Astrocyte (in vitro differentiated cells and primary cell): ENCODE data around the gene ARAP1. TPM values are rescaled to one million over a fixed set of nuclear protein-coding genes. Genes with fewer than 3 reads are reported as not detected.

ENCODE experiments used
- DNase-seq: peaks from one replicate; pipeline ENCODE4 v3.0.0-alpha.2; 2010; ENCODE audit warnings: low read depth
- FAIRE-seq: peaks from 2 replicates; lab custom pipeline; 2011; peaks lifted over from hg19 to GRCh38; lab: Jason Lieb, UNC
- H2AFZ ChIP-seq: 2 replicates; pipeline ENCODE4 v1.6.0; 2012; ENCODE audit warnings: low read depth, low read length, inconsistent platforms
- H3K27ac ChIP-seq: 2 replicates; pipeline ENCODE4 v1.5.1; 2011; ENCODE audit warnings: low read depth, low read length, inconsistent platforms
- H3K27me3 ChIP-seq: 2 replicates; pipeline ENCODE4 v1.6.0; 2011; ENCODE audit warnings: low read length, inconsistent platforms; ENCODE audit not compliant: insufficient read depth
- H3K36me3 ChIP-seq: 2 replicates; pipeline ENCODE4 v1.5.1; 2011; ENCODE audit warnings: low read length, inconsistent platforms; ENCODE audit not compliant: insufficient read depth
- H3K4me1 ChIP-seq: 2 replicates; pipeline ENCODE4 v1.5.1; 2011; ENCODE audit warnings: low read length, inconsistent platforms; ENCODE audit not compliant: insufficient read depth
- H3K4me2 ChIP-seq: 2 replicates; pipeline ENCODE4 v1.6.0; 2012; ENCODE audit warnings: low read length, inconsistent platforms
- H3K4me3 ChIP-seq: 2 replicates; pipeline ENCODE4 v1.5.1; 2011; ENCODE audit warnings: low read depth, mild to moderate bottlenecking, low read length, inconsistent platforms; ENCODE audit not compliant: insufficient read depth
- H3K79me2 ChIP-seq: 2 replicates; pipeline ENCODE4 v1.6.0; 2012; ENCODE audit warnings: mild to moderate bottlenecking, low read length, inconsistent platforms; ENCODE audit not compliant: insufficient read depth
- H3K9ac ChIP-seq: 2 replicates; pipeline ENCODE4 v1.6.0; 2012; ENCODE audit warnings: mild to moderate bottlenecking, low read length, inconsistent platforms
- H3K9me3 ChIP-seq: 2 replicates; pipeline ENCODE4 v1.5.1; 2012; ENCODE audit warnings: low read depth, mild to moderate bottlenecking, low read length, inconsistent platforms; ENCODE audit not compliant: insufficient read depth
- H4K20me1 ChIP-seq: 2 replicates; pipeline ENCODE4 v1.6.0; 2012; ENCODE audit warnings: low read length, inconsistent platforms; ENCODE audit not compliant: insufficient read depth
- H3K27ac Mint-ChIP-seq: one replicate; pipeline ENCODE4 v1.8.0; 2021; ENCODE audit warnings: mild to moderate bottlenecking, mixed read lengths; ENCODE audit not compliant: unreplicated experiment
- H3K27me3 Mint-ChIP-seq: one replicate; pipeline ENCODE4 v1.8.0; 2021; ENCODE audit warnings: low read depth, mixed read lengths; ENCODE audit not compliant: unreplicated experiment
- H3K36me3 Mint-ChIP-seq: one replicate; pipeline ENCODE4 v1.8.0; 2021; ENCODE audit warnings: low read depth, mixed read lengths; ENCODE audit not compliant: unreplicated experiment
- H3K4me1 Mint-ChIP-seq: one replicate; pipeline ENCODE4 v1.8.0; 2021; ENCODE audit warnings: low read depth, mixed read lengths; ENCODE audit not compliant: unreplicated experiment
- H3K4me3 Mint-ChIP-seq: one replicate; pipeline ENCODE4 v1.8.0; 2021; ENCODE audit warnings: mild to moderate bottlenecking, moderate library complexity, mixed read lengths; ENCODE audit not compliant: unreplicated experiment
- H3K9me3 Mint-ChIP-seq: one replicate; pipeline ENCODE4 v1.8.0; 2021; ENCODE audit warnings: mild to moderate bottlenecking, mixed read lengths; ENCODE audit not compliant: unreplicated experiment
- EZH2 ChIP-seq: IDR thresholded peaks from 2 replicates; pipeline ENCODE4 v1.6.1; 2012; ENCODE audit warnings: mild to moderate bottlenecking, low read length, inconsistent platforms; ENCODE audit not compliant: insufficient read depth
- total RNA-seq: library from RNA; stranded (reverse); gene quantifications from 2 replicates; pipeline ENCODE4 v1.2.1, GENCODE V29; 2021
- TF ChIP-seq, protein P1 (sequence below): IDR thresholded peaks from 2 replicates; pipeline ENCODE4 v1.5.1; 2011; ENCODE audit warnings: low read depth, mild to moderate bottlenecking, inconsistent platforms, low read length, moderate library complexity; ENCODE audit not compliant: insufficient read depth

The ARAP1 gene
- total RNA-seq, 1 donor from 2014 or later: 31.9 TPM

DNA sequence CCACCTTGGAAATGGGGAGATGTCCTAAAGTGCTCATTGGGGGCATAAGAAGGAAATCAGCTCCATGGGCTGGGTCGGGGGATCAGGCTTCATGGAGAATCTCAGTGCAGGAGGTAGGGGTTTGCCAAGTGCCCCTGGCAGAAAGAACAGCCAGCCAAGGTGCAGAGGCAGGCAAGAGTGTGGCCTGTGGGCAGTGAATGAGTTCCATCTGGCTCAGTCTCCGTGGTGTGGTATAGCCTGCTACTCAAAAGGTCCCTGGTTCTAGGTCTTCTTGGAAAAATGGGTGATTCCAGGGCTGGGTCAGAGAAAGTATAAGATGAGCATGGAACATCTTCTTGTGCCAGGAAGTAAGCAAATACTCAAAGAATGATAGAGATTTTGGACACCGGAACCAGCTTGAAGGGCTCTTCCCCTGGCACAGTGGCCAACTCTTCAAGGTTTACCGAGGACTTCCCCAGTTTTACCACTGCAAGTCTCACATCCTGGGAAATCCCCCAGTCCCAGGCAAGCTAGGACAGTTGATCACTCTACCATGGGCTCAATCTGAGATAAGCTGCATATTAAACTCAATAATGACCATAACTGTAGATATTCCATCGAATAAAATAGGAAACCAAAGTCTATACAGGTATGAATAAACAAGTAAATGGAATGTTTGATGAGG, 10.6 kb upstream of the ARAP1 start:
- H3K4me3 Mint-ChIP-seq: no peak overlapping the region
- Histone ChIP-seq H3K4me1 (peaks cover 22% of the 10 kb centered on the region), H3K4me3 (no peak overlapping the region), H3K27ac (no peak overlapping the region), H4K20me1 (no peaks in the 10 kb centered on the region), H3K79me2 (no peaks in the 10 kb centered on the region), H3K27me3 (no peaks in the 10 kb centered on the region), H3K4me2 (no peak overlapping the region), H3K9me3 (no peaks in the 10 kb centered on the region), H3K9ac (no peak overlapping the region), H3K36me3 (no peaks in the 10 kb centered on the region), H2AFZ (no peak overlapping the region)
- peaks cover 30% of the 10 kb centered on the region for H3K4me1 Mint-ChIP-seq
- FAIRE-seq (no peak), DNase-seq (no peak)
- peaks cover 31% of the 10 kb centered on the region for H3K36me3 Mint-ChIP-seq
- TF ChIP-seq, protein P1, sequence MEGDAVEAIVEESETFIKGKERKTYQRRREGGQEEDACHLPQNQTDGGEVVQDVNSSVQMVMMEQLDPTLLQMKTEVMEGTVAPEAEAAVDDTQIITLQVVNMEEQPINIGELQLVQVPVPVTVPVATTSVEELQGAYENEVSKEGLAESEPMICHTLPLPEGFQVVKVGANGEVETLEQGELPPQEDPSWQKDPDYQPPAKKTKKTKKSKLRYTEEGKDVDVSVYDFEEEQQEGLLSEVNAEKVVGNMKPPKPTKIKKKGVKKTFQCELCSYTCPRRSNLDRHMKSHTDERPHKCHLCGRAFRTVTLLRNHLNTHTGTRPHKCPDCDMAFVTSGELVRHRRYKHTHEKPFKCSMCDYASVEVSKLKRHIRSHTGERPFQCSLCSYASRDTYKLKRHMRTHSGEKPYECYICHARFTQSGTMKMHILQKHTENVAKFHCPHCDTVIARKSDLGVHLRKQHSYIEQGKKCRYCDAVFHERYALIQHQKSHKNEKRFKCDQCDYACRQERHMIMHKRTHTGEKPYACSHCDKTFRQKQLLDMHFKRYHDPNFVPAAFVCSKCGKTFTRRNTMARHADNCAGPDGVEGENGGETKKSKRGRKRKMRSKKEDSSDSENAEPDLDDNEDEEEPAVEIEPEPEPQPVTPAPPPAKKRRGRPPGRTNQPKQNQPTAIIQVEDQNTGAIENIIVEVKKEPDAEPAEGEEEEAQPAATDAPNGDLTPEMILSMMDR: no peak
- TF ChIP-seq EZH2: no peak
- H3K27me3 Mint-ChIP-seq: peaks cover 2% of the 10 kb centered on the region
- peaks cover 21% of the 10 kb centered on the region for H3K9me3 Mint-ChIP-seq
- H3K27ac Mint-ChIP-seq: no peak overlapping the region

DNA sequence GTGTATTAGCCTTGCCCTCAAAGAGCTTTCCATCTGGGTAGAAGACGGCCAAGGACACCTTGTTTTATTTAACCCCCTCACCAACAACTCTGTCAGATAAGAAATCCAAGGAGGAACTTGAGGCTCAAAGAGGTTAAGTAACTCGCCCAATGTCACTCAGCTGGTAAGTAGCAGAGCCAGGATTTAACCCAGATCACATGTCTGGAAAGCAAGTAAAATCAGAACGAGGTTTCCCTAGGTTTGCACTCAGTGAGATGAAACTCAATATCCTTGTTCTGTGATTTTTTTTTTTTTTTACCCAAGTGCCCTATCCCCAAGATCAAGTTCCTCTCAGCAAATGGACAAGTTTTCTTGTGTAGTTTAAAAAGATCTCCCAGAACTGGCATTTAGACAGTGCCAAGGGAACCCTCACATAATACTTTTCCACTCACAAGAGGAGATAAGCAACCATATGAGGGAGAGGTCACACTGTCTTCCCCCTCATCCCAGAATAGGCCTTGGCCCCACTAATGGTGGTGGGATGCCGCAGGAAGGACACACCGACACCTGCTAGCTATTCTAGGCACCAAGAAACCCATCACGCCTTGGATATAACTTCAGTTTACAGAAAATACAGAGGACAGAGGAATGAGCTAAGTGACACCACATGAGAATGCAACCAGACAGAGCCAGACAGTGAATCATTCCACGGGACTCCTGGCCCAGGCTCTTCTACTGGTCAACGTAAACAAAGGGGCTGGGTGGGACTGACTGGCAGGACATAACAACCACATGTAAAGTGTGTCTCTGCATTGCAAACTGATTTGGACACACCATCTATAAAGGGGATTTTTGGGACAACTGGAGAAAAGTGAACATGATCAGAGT, 8.6 kb upstream of the ARAP1 start:
- no peaks in the 10 kb centered on the region for H4K20me1 ChIP-seq
- Mint-ChIP-seq H3K9me3 (peaks cover 21% of the 10 kb centered on the region), H3K4me3 (peak overlapping the region; percentile 68), H3K27ac (peak overlapping the region; percentile 88), H3K4me1 (peaks cover 27% of the 10 kb centered on the region), H3K36me3 (peaks cover 41% of the 10 kb centered on the region), H3K27me3 (no peaks in the 10 kb centered on the region)
- H3K36me3 ChIP-seq: no peaks in the 10 kb centered on the region
- no peaks in the 10 kb centered on the region for H3K27me3 ChIP-seq
- peak overlapping the region; percentile 62 for H3K27ac ChIP-seq
- no peak overlapping the region for H2AFZ ChIP-seq
- H3K79me2 ChIP-seq: no peaks in the 10 kb centered on the region
- H3K4me3 ChIP-seq: no peak overlapping the region
- H3K4me1 ChIP-seq: peaks cover 24% of the 10 kb centered on the region
- DNase-seq (peak; percentile 83), FAIRE-seq (no peak)
- H3K9me3 ChIP-seq: no peaks in the 10 kb centered on the region
- TF ChIP-seq, protein P1: no peak
- TF ChIP-seq EZH2: no peak
- peak overlapping the region; percentile 5 for H3K9ac ChIP-seq
- H3K4me2 ChIP-seq: no peak overlapping the region
